Endothelial cell of umbilical vein (primary cell): ENCODE data around the gene KIFC1. TPM values are rescaled to one million over a fixed set of nuclear protein-coding genes. Genes with fewer than 3 reads are reported as not detected.

ENCODE experiments used
- BruUV-seq: library from RNA; stranded (reverse); fragments of 400-500 nt; replicated peaks from 2 replicates; lab custom pipeline; 2021; lab: Mats Ljungman, UMichigan
- CTCF ChIA-PET: fragments of 300-600, 350-600 bp; sonication (Branson Sonifier 250); formaldehyde crosslinking; loops from one replicate; lab custom pipeline; 2021; ENCODE audit warnings: antibody characterized with exemption, inconsistent platforms; lab: Charles Lee
- POLR2A ChIA-PET: fragments of 300-600, 350-600 bp; sonication (Branson Sonifier 250); formaldehyde crosslinking; loops from one replicate; lab custom pipeline; 2021; ENCODE audit warnings: antibody characterized with exemption, inconsistent platforms; lab: Charles Lee
- DNase-seq: peaks from one replicate; pipeline ENCODE4 v3.0.0-alpha.2; 2011; ENCODE audit warnings: low read depth, low spot score
- FAIRE-seq: peaks from 2 replicates; lab custom pipeline; 2011; peaks lifted over from hg19 to GRCh38; lab: Jason Lieb, UNC
- H2AFZ ChIP-seq: 2 replicates; pipeline ENCODE4 v1.6.0; 2012; ENCODE audit warnings: low read depth, low read length, control low read depth, inconsistent platforms
- H3K27ac ChIP-seq: 2 replicates; pipeline ENCODE4 v1.5.1; 2011; ENCODE audit warnings: low read depth, mild to moderate bottlenecking, control low read depth, low read length, moderate library complexity; ENCODE audit not compliant: insufficient read depth
- H3K27me3 ChIP-seq, 2 experiments: 2 replicates each; pipeline versions ENCODE4 v1.6.0 to v1.6.1; 2011; ENCODE audit warnings: low read length in 2 of 2, mixed read lengths in 1 of 2; ENCODE audit not compliant: control insufficient read depth in 2 of 2, insufficient read depth in 2 of 2
- H3K36me3 ChIP-seq, 2 experiments: 2 replicates in 1 of 2; 3 replicates in 1 of 2; pipeline ENCODE4 v1.5.1; 2011; ENCODE audit warnings: low read length in 2 of 2, mild to moderate bottlenecking in 1 of 2, moderate library complexity in 1 of 2; ENCODE audit not compliant: control insufficient read depth in 2 of 2, insufficient read depth in 2 of 2; ENCODE audit errors: extremely low read depth in 1 of 2
- H3K4me1 ChIP-seq: 3 replicates; pipeline ENCODE4 v1.5.1; 2011; ENCODE audit warnings: mild to moderate bottlenecking, low read length; ENCODE audit not compliant: control insufficient read depth, insufficient read depth; ENCODE audit errors: extremely low read depth
- H3K4me2 ChIP-seq: 2 replicates; pipeline ENCODE4 v1.6.1; 2011; ENCODE audit warnings: low read length, control low read depth, mixed read lengths; ENCODE audit not compliant: insufficient read depth
- H3K4me3 ChIP-seq, 3 experiments: fragments of 200-600 bp in 1 of 3; sonication (generic), shearing (Covaris generic) in 1 of 3; replicated peaks in 1 of 3; 2 replicates each; pipeline ENCODE4 v1.5.1; 2011 to 2016; ENCODE audit warnings: control low read depth in 3 of 3, low read length in 3 of 3, mild to moderate bottlenecking in 2 of 3, inconsistent platforms in 1 of 3, low read depth in 1 of 3, moderate library complexity in 1 of 3; ENCODE audit not compliant: insufficient read depth in 1 of 3
- H3K79me2 ChIP-seq: 2 replicates; pipeline ENCODE4 v1.6.0; 2012; ENCODE audit warnings: low read length, inconsistent platforms; ENCODE audit not compliant: control insufficient read depth, insufficient read depth
- H3K9ac ChIP-seq: replicated peaks from 2 replicates; pipeline ENCODE3; 2011; ENCODE audit warnings: low read length, control low read depth; ENCODE audit not compliant: insufficient read depth; ENCODE audit errors: extremely low read depth
- H3K9me1 ChIP-seq: replicated peaks from 3 replicates; pipeline ENCODE4 v1.6.0; 2011; ENCODE audit warnings: mild to moderate bottlenecking, low read length; ENCODE audit not compliant: control insufficient read depth, insufficient read depth; ENCODE audit errors: extremely low read depth
- H3K9me3 ChIP-seq: replicated peaks from 2 replicates; pipeline ENCODE4 v1.5.1; 2012; ENCODE audit warnings: low read length, inconsistent platforms; ENCODE audit not compliant: control insufficient read depth, insufficient read depth
- H4K20me1 ChIP-seq: replicated peaks from 2 replicates; pipeline ENCODE3; 2011; ENCODE audit warnings: mild to moderate bottlenecking, low read length; ENCODE audit not compliant: control insufficient read depth, insufficient read depth; ENCODE audit errors: extremely low read depth
- EZH2 ChIP-seq: IDR thresholded peaks from 2 replicates; pipeline ENCODE4 v1.6.1; 2012; ENCODE audit warnings: borderline replicate concordance, low read depth, mild to moderate bottlenecking, moderate library complexity, low read length, inconsistent platforms; ENCODE audit not compliant: severe bottlenecking
- FOS ChIP-seq: IDR thresholded peaks from 2 replicates; pipeline ENCODE4 v1.6.1; 2011; ENCODE audit warnings: mild to moderate bottlenecking, low read length, moderate library complexity, borderline replicate concordance; ENCODE audit not compliant: insufficient read depth
- GATA2 ChIP-seq: IDR thresholded peaks from 2 replicates; pipeline ENCODE4 v1.7.0; 2011; ENCODE audit warnings: low read depth, mild to moderate bottlenecking, moderate library complexity, mixed read lengths, low read length; ENCODE audit not compliant: insufficient read length, insufficient read depth
- JUN ChIP-seq: IDR thresholded peaks from 2 replicates; pipeline ENCODE4 v1.6.1; 2011; ENCODE audit warnings: borderline replicate concordance, low read depth; ENCODE audit not compliant: insufficient read length, insufficient read depth
- MAX ChIP-seq: IDR thresholded peaks from 2 replicates; pipeline ENCODE4 v1.6.1; 2011; ENCODE audit not compliant: insufficient read depth, insufficient read length
- MYC ChIP-seq: IDR thresholded peaks from one replicate; pipeline ENCODE4 v1.6.1; 2011; ENCODE audit warnings: mild to moderate bottlenecking, low read depth, low read length
- POLR2A ChIP-seq: IDR thresholded peaks from 2 replicates; pipeline ENCODE4 v1.6.1; 2012; ENCODE audit warnings: low read depth, mild to moderate bottlenecking, control low read depth, low read length
- POLR2AphosphoS5 ChIP-seq: IDR thresholded peaks from 2 replicates; pipeline ENCODE4 v1.6.1; 2012; ENCODE audit warnings: low read depth, mild to moderate bottlenecking, control low read depth, low read length, moderate library complexity; ENCODE audit not compliant: insufficient read depth
- dilution Hi-C: fragments of 300-500 bp; cut with MboI; formaldehyde crosslinking; loops from one replicate; pipeline ENCODE4 v1.15.0; 2019; ENCODE audit warnings: low sequenced_read_pairs; ENCODE audit not compliant: extremely low pct_ligation_motif_present
- intact Hi-C: fragments of 100-400 bp; cut with micrococcal nuclease; formaldehyde crosslinking; loops from one replicate; pipeline ENCODE4 v1.10.0; 2022
- polyA plus RNA-seq, 4 experiments: library from polyadenylated mRNA; depleted of rRNA in 3 of 4; stranded (reverse) in 3 of 4; unstranded in 1 of 4; fragments of >200 nt; gene quantifications; 2 replicates each; pipeline versions ENCODE4 v1.2.1 to v1.2.3, GENCODE V29; 2011 to 2012; ENCODE audit warnings: missing spikeins in 1 of 4
- total RNA-seq: library from RNA; stranded (reverse); gene quantifications from 2 replicates; pipeline ENCODE4 v1.2.3, GENCODE V29; 2021
- TF ChIP-seq, protein P1 (sequence below), 2 donors: IDR thresholded peaks; 1 replicate in 1 of 2; 2 replicates in 1 of 2; pipeline ENCODE4 v1.5.1; 2011; ENCODE audit warnings: low read length in 2 of 2, mild to moderate bottlenecking in 2 of 2, moderate library complexity in 2 of 2, control low read depth in 1 of 2, inconsistent platforms in 1 of 2, low read depth in 1 of 2; ENCODE audit not compliant: insufficient read depth in 1 of 2; ENCODE audit errors: extremely low read depth in 1 of 2

Gene KIFC1
- total and polyA plus RNA-seq, 2 donors (not counting 3 experiments of a cell fraction or from before 2014, with no cell fraction given), result 39.3 to 63.4 TPM

GRCh38 chr6:33429750-33430052 is 38.1 kb downstream of the KIFC1 start:
- FAIRE-seq (no peak), DNase-seq (no peak)
- dilution Hi-C loops (no loop called here), intact Hi-C loops (loop anchor here (2.0 to 5.0 kb wide), 2 partner anchors 157 to 191 kb away; partner anchors contain the start of genes ITPR3, RPS18 and VPS52)
- Histone ChIP-seq H3K4me2 (no peak overlapping the region), H3K27me3 (no peaks in the 10 kb centered on the region), H3K27ac (no peak overlapping the region), H4K20me1 (no peaks in the 10 kb centered on the region), H3K36me3 (no peaks in the 10 kb centered on the region), H3K9me1 (no peaks in the 10 kb centered on the region), H3K9ac (no peak overlapping the region), H3K4me3 (no peak overlapping the region), H2AFZ (no peak overlapping the region), H3K79me2 (no peaks in the 10 kb centered on the region), H3K4me1 (peaks cover 32% of the 10 kb centered on the region), H3K9me3 (no peaks in the 10 kb centered on the region)
- no peak for TF ChIP-seq JUN
- TF ChIP-seq EZH2, result no peak
- no peak for TF ChIP-seq MAX
- TF ChIP-seq POLR2A, result no peak
- TF ChIP-seq FOS, result no peak
- no TSS peak for BruUV-seq
- ChIA-PET POLR2A (no interaction called here), CTCF (interaction anchor here (1.5 kb wide), 1 partner anchor 11 kb away, joined by 4 read pairs; the partner anchor contains the start of gene CUTA)

- POLR2A ChIA-PET, result interaction anchor here (0.5 kb wide), 1 partner anchor 147 kb away, joined by 3 read pairs; no protein-coding TSS in a partner anchor
- no peak for FAIRE-seq
- no peaks in the 10 kb centered on the region for H3K9me3 ChIP-seq
Measured at GRCh38 chr6:33430334-33430733, 38.7 kb downstream of the KIFC1 start.

More at GRCh38 chr6:33430334-33430733, 38.7 kb downstream of the KIFC1 start:
- CTCF ChIA-PET, result interaction anchor here (0.6 to 1.5 kb wide), 5 partner anchors 12 to 160 kb away, joined by 3 to 5 read pairs (median 4); partner anchors contain the start of genes CUTA and ZBTB9
- no peak for DNase-seq
- no TSS peak for BruUV-seq
- Histone ChIP-seq H3K79me2 (no peaks in the 10 kb centered on the region), H3K9me1 (no peaks in the 10 kb centered on the region), H3K27ac (no peak overlapping the region), H3K9ac (no peak overlapping the region), H3K4me3 (no peak overlapping the region), H3K4me2 (no peak overlapping the region), H3K36me3 (peaks cover 0 to under 1% of the 10 kb centered on the region in 2 experiments), H2AFZ (no peak overlapping the region), H4K20me1 (no peaks in the 10 kb centered on the region), H3K4me1 (peaks cover 25% of the 10 kb centered on the region), H3K27me3 (no peaks in the 10 kb centered on the region)
- dilution Hi-C loops (no loop called here), intact Hi-C loops (no loop called here)
- TF ChIP-seq EZH2 (no peak), MYC (no peak), POLR2A (no peak), POLR2AphosphoS5 (no peak), MAX (no peak), FOS (no peak), JUN (no peak), GATA2 (no peak)
- TF ChIP-seq, protein P1, sequence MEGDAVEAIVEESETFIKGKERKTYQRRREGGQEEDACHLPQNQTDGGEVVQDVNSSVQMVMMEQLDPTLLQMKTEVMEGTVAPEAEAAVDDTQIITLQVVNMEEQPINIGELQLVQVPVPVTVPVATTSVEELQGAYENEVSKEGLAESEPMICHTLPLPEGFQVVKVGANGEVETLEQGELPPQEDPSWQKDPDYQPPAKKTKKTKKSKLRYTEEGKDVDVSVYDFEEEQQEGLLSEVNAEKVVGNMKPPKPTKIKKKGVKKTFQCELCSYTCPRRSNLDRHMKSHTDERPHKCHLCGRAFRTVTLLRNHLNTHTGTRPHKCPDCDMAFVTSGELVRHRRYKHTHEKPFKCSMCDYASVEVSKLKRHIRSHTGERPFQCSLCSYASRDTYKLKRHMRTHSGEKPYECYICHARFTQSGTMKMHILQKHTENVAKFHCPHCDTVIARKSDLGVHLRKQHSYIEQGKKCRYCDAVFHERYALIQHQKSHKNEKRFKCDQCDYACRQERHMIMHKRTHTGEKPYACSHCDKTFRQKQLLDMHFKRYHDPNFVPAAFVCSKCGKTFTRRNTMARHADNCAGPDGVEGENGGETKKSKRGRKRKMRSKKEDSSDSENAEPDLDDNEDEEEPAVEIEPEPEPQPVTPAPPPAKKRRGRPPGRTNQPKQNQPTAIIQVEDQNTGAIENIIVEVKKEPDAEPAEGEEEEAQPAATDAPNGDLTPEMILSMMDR (IDR thresholded peaks at IDR 0.05; ENCODE audit: extremely low read depth in 1 of 2, insufficient read depth in 1 of 2, low read depth in 1 of 2, low read length in 2 of 2), result no peak
